ENCODE results near the gene IL31RA. TPM values are rescaled to one million over a fixed set of nuclear protein-coding genes. Genes with fewer than 3 reads are reported as not detected.

IL31RA gene
- total and polyA plus RNA-seq, 2 experiments from 2014 or later, result not detected

- TF ChIP-seq ZNF462 (CRISPR knock-in tag; IDR thresholded peaks at IDR 0.05), result no peak
- TF ChIP-seq EZH2phosphoT487 (IDR thresholded peaks at IDR 0.05; ENCODE audit: unreplicated experiment), result no peak
- no peak for TF ChIP-seq EZH2 (IDR thresholded peaks at IDR 0.05; ENCODE audit: low read depth, unreplicated experiment)
Measured at GRCh38 chr5:55921617-55922016, 70.5 kb downstream of the IL31RA start (continued).

- Histone ChIP-seq H3K79me2 (replicated peaks; ENCODE audit: insufficient read depth) (no peaks in the 10 kb centered on the region), H2AFZ (peak overlapping the region; percentile 96), H3K36me3 (ENCODE audit: insufficient read depth) (no peaks in the 10 kb centered on the region), H3K9me2 (ENCODE audit: insufficient read depth) (no peaks in the 10 kb centered on the region), H3K27me3 (ENCODE audit: insufficient read depth) (no peaks in the 10 kb centered on the region), H3K4me2 (no peak overlapping the region), H3K27ac (ENCODE audit: low read depth) (no peak overlapping the region), H3K4me1 (ENCODE audit: insufficient read depth) (no peaks in the 10 kb centered on the region), H4K20me1 (replicated peaks; ENCODE audit: insufficient read depth) (no peaks in the 10 kb centered on the region; the same call in 1 of the 2 replicates), H3K4me3 (no peak overlapping the region), H3F3A (replicated peaks; ENCODE audit: low read depth) (no peaks in the 10 kb centered on the region)
- ATAC-seq, result peak; percentile 81
- peak; percentile 53 for DNase-seq (ENCODE audit: low spot score)
- Mint-ChIP-seq H3K27ac (0 out of 2 replicates have a peak overlapping the region, but pooled peaks have one; percentile 3), H3K36me3 (ENCODE audit: low read depth) (no peaks in the 10 kb centered on the region; the same call in 2 of the 3 replicates), H3K9me3 (no peaks in the 10 kb centered on the region), H3K4me1 (peaks cover 8% of the 10 kb centered on the region), H3K27me3 (ENCODE audit: insufficient read depth, low read depth, poor library complexity) (peaks cover 11% of the 10 kb centered on the region), H3K4me3 (no peak overlapping the region)
- no peak for TF ChIP-seq ZNF114 (CRISPR knock-in tag; IDR thresholded peaks at IDR 0.05)
- TF ChIP-seq NANOG (IDR thresholded peaks at IDR 0.05; ENCODE audit: borderline replicate concordance), result no peak
- TF ChIP-seq JUNB (IDR thresholded peaks at IDR 0.05; ENCODE audit: unreplicated experiment), result no peak
- TF ChIP-seq EZH2 (IDR thresholded peaks at IDR 0.05; ENCODE audit: low read depth, unreplicated experiment), result no peak
- TF ChIP-seq ETS1 (IDR thresholded peaks at IDR 0.05), result no peak
- TF ChIP-seq ZNF462 (CRISPR knock-in tag; IDR thresholded peaks at IDR 0.05), result no peak
Measured at GRCh38 chr5:55923177-55923771, 72.1 kb downstream of the IL31RA start.
